Measurements from ENCODE around the gene IREB2. TPM values are rescaled to one million over a fixed set of nuclear protein-coding genes. Genes with fewer than 3 reads are reported as not detected.

Gene IREB2
- 10 to 100 TPM; 50.8 to 66.5 TPM for total RNA-seq

GRCh38 chr15:78437762-78438618 lies at the start of gene IREB2:
Gene IREB2 (plus strand): TSS chr15:78438216. CDS start chr15:78438338, 122 bp downstream.
- Mint-ChIP-seq H3K4me1 (peaks cover 36% of the 10 kb centered on the region), H3K27me3 (no peaks in the 10 kb centered on the region), H3K36me3 (ENCODE audit: low read depth) (peaks cover 24% of the 10 kb centered on the region), H3K27ac (peak within 1 kb of the TSS; percentile 99), H3K4me3 (peak within 1 kb of the TSS; percentile 87), H3K9me3 (ENCODE audit: low read depth) (no peaks in the 10 kb centered on the region)
- DNase-seq (peak; percentile 99), ATAC-seq (peak; percentile 88)
- POLR2A ChIA-PET: interaction anchor here (0.6 to 2.7 kb wide), 12 partner anchors 10 to 1028 kb away, joined by 3 to 12 read pairs (median 4); partner anchors contain the start of genes CHRNA5, DNAJA4, MORF4L1 and PSMA4
- intact Hi-C loops (cut with DNase I, micrococcal nuclease): loop anchor here (1.0 to 5.0 kb wide), 14 partner anchors 69 to 874 kb away; partner anchors contain the start of genes MORF4L1 (in 2 of the 2), PSMA4 (in 2 of the 2), SKIC8 (in 2 of the 2) and CHRNA5 (in 1 of the 2)
- CTCF ChIA-PET: interaction anchor here (0.5 to 3.2 kb wide), 12 partner anchors 12 to 500 kb away, joined by 3 to 15 read pairs (median 3); partner anchors contain the start of genes DNAJA4 and PSMA4

- Mint-ChIP-seq H3K4me1 (no peaks in the 10 kb centered on the region), H3K27ac (no peak overlapping the region), H3K36me3 (ENCODE audit: low read depth) (no peaks in the 10 kb centered on the region), H3K4me3 (no peak overlapping the region), H3K9me3 (ENCODE audit: low read depth) (no peaks in the 10 kb centered on the region), H3K27me3 (peaks cover 23% of the 10 kb centered on the region)
- POLR2A ChIA-PET: no interaction called here
- intact Hi-C loops (cut with DNase I, micrococcal nuclease): no loop called here
- DNase-seq: no peak
- CTCF ChIA-PET: no interaction called here
- no peak for ATAC-seq
Observed at GRCh38 chr15:78388865-78389264, 49.2 kb upstream of the IREB2 start.

GRCh38 chr15:78389322-78389721 lies 48.7 kb upstream of the IREB2 start:
- intact Hi-C loops (cut with DNase I, micrococcal nuclease): no loop called here
- no peak for DNase-seq
- ATAC-seq: no peak
- no peak overlapping the region for H3K4me3 Mint-ChIP-seq
- ChIA-PET POLR2A (no interaction called here), CTCF (no interaction called here)
- no peaks in the 10 kb centered on the region for H3K4me1 Mint-ChIP-seq
- no peaks in the 10 kb centered on the region for H3K9me3 Mint-ChIP-seq (ENCODE audit: low read depth)
- no peaks in the 10 kb centered on the region for H3K36me3 Mint-ChIP-seq (ENCODE audit: low read depth)
- H3K27me3 Mint-ChIP-seq: peaks cover 21% of the 10 kb centered on the region
- H3K27ac Mint-ChIP-seq: no peak overlapping the region

GRCh38 chr15:78389738-78390137 lies 48.3 kb upstream of the IREB2 start:
- DNase-seq (no peak), ATAC-seq (no peak)
- CTCF ChIA-PET: no interaction called here
- no peaks in the 10 kb centered on the region for H3K4me1 Mint-ChIP-seq
- no peaks in the 10 kb centered on the region for H3K9me3 Mint-ChIP-seq (ENCODE audit: low read depth)
- H3K27ac Mint-ChIP-seq: no peak overlapping the region
- H3K36me3 Mint-ChIP-seq (ENCODE audit: low read depth): no peaks in the 10 kb centered on the region
- POLR2A ChIA-PET: no interaction called here
- H3K4me3 Mint-ChIP-seq: no peak overlapping the region
- H3K27me3 Mint-ChIP-seq: peaks cover 20% of the 10 kb centered on the region
- intact Hi-C loops (cut with DNase I, micrococcal nuclease): no loop called here

- intact Hi-C loops (cut with DNase I, micrococcal nuclease): no loop called here
- Mint-ChIP-seq H3K4me1 (no peaks in the 10 kb centered on the region), H3K9me3 (ENCODE audit: low read depth) (no peaks in the 10 kb centered on the region), H3K4me3 (no peak overlapping the region), H3K27me3 (peaks cover 15% of the 10 kb centered on the region), H3K36me3 (ENCODE audit: low read depth) (no peaks in the 10 kb centered on the region), H3K27ac (no peak overlapping the region)
- POLR2A ChIA-PET: no interaction called here
- CTCF ChIA-PET: interaction anchor here (0.5 kb wide), 1 partner anchor 156 kb away, joined by 3 read pairs; no protein-coding TSS in a partner anchor
- ATAC-seq (no peak), DNase-seq (no peak)
Observed at GRCh38 chr15:78390242-78390641, 47.8 kb upstream of the IREB2 start.

- intact Hi-C loops (cut with DNase I, micrococcal nuclease): no loop called here
- ATAC-seq (no peak), DNase-seq (no peak)
- CTCF ChIA-PET: interaction anchor here (0.5 kb wide), 1 partner anchor 155 kb away, joined by 3 read pairs; no protein-coding TSS in a partner anchor
- Mint-ChIP-seq H3K9me3 (ENCODE audit: low read depth) (no peaks in the 10 kb centered on the region), H3K4me3 (no peak overlapping the region), H3K4me1 (no peaks in the 10 kb centered on the region), H3K36me3 (ENCODE audit: low read depth) (no peaks in the 10 kb centered on the region), H3K27ac (no peak overlapping the region), H3K27me3 (peaks cover 10% of the 10 kb centered on the region)
- POLR2A ChIA-PET: no interaction called here
Observed at GRCh38 chr15:78390826-78391225, 47.2 kb upstream of the IREB2 start.

GRCh38 chr15:78391781-78392180 lies 46.2 kb upstream of the IREB2 start:
- H3K27ac Mint-ChIP-seq: no peak overlapping the region
- DNase-seq: no peak
- no peak overlapping the region for H3K4me3 Mint-ChIP-seq
- no peaks in the 10 kb centered on the region for H3K36me3 Mint-ChIP-seq (ENCODE audit: low read depth)
- CTCF ChIA-PET: interaction anchor here (2.8 kb wide), 1 partner anchor 31 kb away, joined by 10 read pairs; no protein-coding TSS in a partner anchor
- peaks cover 4% of the 10 kb centered on the region for H3K27me3 Mint-ChIP-seq
- no peaks in the 10 kb centered on the region for H3K9me3 Mint-ChIP-seq (ENCODE audit: low read depth)
- POLR2A ChIA-PET: no interaction called here
- ATAC-seq: no peak
- intact Hi-C loops (cut with DNase I, micrococcal nuclease): no loop called here
- H3K4me1 Mint-ChIP-seq: no peaks in the 10 kb centered on the region

GRCh38 chr15:78392430-78392829 lies 45.6 kb upstream of the IREB2 start:
- no peak for ATAC-seq
- no peak overlapping the region for H3K4me3 Mint-ChIP-seq
- no peaks in the 10 kb centered on the region for H3K9me3 Mint-ChIP-seq (ENCODE audit: low read depth)
- POLR2A ChIA-PET: no interaction called here
- no peak for DNase-seq
- H3K27ac Mint-ChIP-seq: no peak overlapping the region
- peaks cover 3% of the 10 kb centered on the region for H3K27me3 Mint-ChIP-seq
- intact Hi-C loops (cut with DNase I, micrococcal nuclease): no loop called here
- CTCF ChIA-PET: interaction anchor here (0.6 to 2.8 kb wide), 2 partner anchors 30 to 228 kb away, joined by 3 to 10 read pairs; partner anchors contain the start of gene CHRNA3
- H3K4me1 Mint-ChIP-seq: no peaks in the 10 kb centered on the region
- no peaks in the 10 kb centered on the region for H3K36me3 Mint-ChIP-seq (ENCODE audit: low read depth)

- ChIA-PET POLR2A (no interaction called here), CTCF (interaction anchor here (2.8 kb wide), 1 partner anchor 30 kb away, joined by 10 read pairs; no protein-coding TSS in a partner anchor)
- no peak for ATAC-seq
Observed at GRCh38 chr15:78393137-78393536, 44.9 kb upstream of the IREB2 start.

GRCh38 chr15:78394026-78394425 lies 44.0 kb upstream of the IREB2 start:
- no peak overlapping the region for H3K4me3 Mint-ChIP-seq
- H3K36me3 Mint-ChIP-seq (ENCODE audit: low read depth): no peaks in the 10 kb centered on the region
- no peaks in the 10 kb centered on the region for H3K27me3 Mint-ChIP-seq
- no peaks in the 10 kb centered on the region for H3K9me3 Mint-ChIP-seq (ENCODE audit: low read depth)
- H3K4me1 Mint-ChIP-seq: no peaks in the 10 kb centered on the region
- DNase-seq (no peak), ATAC-seq (no peak)
- H3K27ac Mint-ChIP-seq: no peak overlapping the region
- ChIA-PET POLR2A (no interaction called here), CTCF (interaction anchor here (2.8 kb wide), 1 partner anchor 29 kb away, joined by 10 read pairs; no protein-coding TSS in a partner anchor)
- intact Hi-C loops (cut with DNase I, micrococcal nuclease): no loop called here

More at GRCh38 chr15:78393137-78393536, 44.9 kb upstream of the IREB2 start:
- H3K4me3 Mint-ChIP-seq: no peak overlapping the region
- no peaks in the 10 kb centered on the region for H3K27me3 Mint-ChIP-seq
- no peaks in the 10 kb centered on the region for H3K36me3 Mint-ChIP-seq (ENCODE audit: low read depth)
- H3K9me3 Mint-ChIP-seq (ENCODE audit: low read depth): no peaks in the 10 kb centered on the region
- no peak for DNase-seq
- H3K4me1 Mint-ChIP-seq: no peaks in the 10 kb centered on the region
- H3K27ac Mint-ChIP-seq: no peak overlapping the region
- intact Hi-C loops (cut with DNase I, micrococcal nuclease): no loop called here

GRCh38 chr15:78394981-78395616 lies 42.9 kb upstream of the IREB2 start:
- POLR2A ChIA-PET: no interaction called here
- Mint-ChIP-seq H3K4me3 (no peak overlapping the region), H3K9me3 (ENCODE audit: low read depth) (no peaks in the 10 kb centered on the region), H3K4me1 (no peaks in the 10 kb centered on the region), H3K36me3 (ENCODE audit: low read depth) (no peaks in the 10 kb centered on the region), H3K27ac (no peak overlapping the region), H3K27me3 (no peaks in the 10 kb centered on the region)
- DNase-seq (no peak), ATAC-seq (no peak)
- intact Hi-C loops (cut with DNase I, micrococcal nuclease): no loop called here
- CTCF ChIA-PET: interaction anchor here (1.4 kb wide), 1 partner anchor 9 kb away, joined by 5 read pairs; no protein-coding TSS in a partner anchor

Data from activated CD4-positive, alpha-beta T cell treated with anti-CD3 and anti-CD28 coated beads for 36 hours (primary cell).